ENCODE results near the gene NDUFA8. TPM values are rescaled to one million over a fixed set of nuclear protein-coding genes. Genes with fewer than 3 reads are reported as not detected.

Gene NDUFA8
- polyA plus RNA-seq, 1 of the 3 experiments (the other 2 are of a cell fraction), result 116 TPM

DNA sequence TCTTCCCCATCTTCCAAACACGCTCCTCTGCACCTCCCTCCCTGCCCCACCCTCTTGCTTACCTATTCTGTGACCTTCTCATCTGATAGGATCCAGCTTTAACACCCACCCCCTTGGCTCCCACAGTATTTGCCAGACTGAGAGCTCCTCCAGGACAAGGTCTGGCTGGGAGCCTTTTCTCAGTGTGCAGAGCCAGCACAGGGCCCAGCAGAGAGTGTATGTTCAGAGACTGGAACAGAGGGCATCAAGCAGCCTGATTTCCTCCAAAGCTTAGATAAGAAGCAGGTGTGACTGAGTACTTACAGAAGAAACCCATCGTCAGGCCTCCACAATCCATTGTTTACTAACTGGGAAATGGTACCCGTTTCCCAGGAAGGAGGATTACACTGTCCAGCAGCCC lies 42.5 kb upstream of the NDUFA8 start:
- no peak for DNase-seq
- ChIA-PET CTCF (interaction anchor here (0.8 kb wide), 1 partner anchor 103 kb away, joined by 3 read pairs; no protein-coding TSS in a partner anchor), POLR2A (no interaction called here)
- H3K4me3 ChIP-seq (ENCODE audit: low read depth in 2 of 2, low read length in 1 of 2), result no peak overlapping the region
- H3K79me2 ChIP-seq (ENCODE audit: insufficient read depth), result no peaks in the 10 kb centered on the region
- H3K27ac ChIP-seq (ENCODE audit: low read depth in 2 of 2, low read length in 1 of 2), result no peak overlapping the region
- no peaks in the 10 kb centered on the region for H3K36me3 ChIP-seq (replicated peaks in 1 of 2; ENCODE audit: control insufficient read depth in 1 of 2, insufficient read depth in 2 of 2, low read length in 1 of 2)
- H4K20me1 ChIP-seq (ENCODE audit: insufficient read depth), result no peaks in the 10 kb centered on the region
- no peaks in the 10 kb centered on the region for H3K9me2 ChIP-seq
- WGBS (ENCODE audit: low lambda C conversion rate), result 86% methylated on average over 3 of the region's 3 CpGs
- TF ChIP-seq TCF12 (IDR thresholded peaks at IDR 0.05) (no peak), FOXM1 (IDR thresholded peaks at IDR 0.05; ENCODE audit: low read depth) (no peak), NRF1 (IDR thresholded peaks at IDR 0.05; ENCODE audit: low read depth, low read length) (no peak), TAF1 (IDR thresholded peaks at IDR 0.05; ENCODE audit: borderline replicate concordance, low read depth, low read length) (no peak), SIN3A (IDR thresholded peaks at IDR 0.05; ENCODE audit: borderline replicate concordance, low read depth, low read length) (no peak), MXI1 (IDR thresholded peaks at IDR 0.05; ENCODE audit: low read depth, low read length) (no peak), POLR2AphosphoS5 (IDR thresholded peaks at IDR 0.05; ENCODE audit: low read depth, low read length) (no peak), SMC3 (IDR thresholded peaks at IDR 0.05; ENCODE audit: low read depth, low read length) (no peak), JUND (IDR thresholded peaks at IDR 0.05) (no peak), RCOR1 (IDR thresholded peaks at IDR 0.05; ENCODE audit: low read length) (no peak), MEF2A (IDR thresholded peaks at IDR 0.05; ENCODE audit: borderline replicate concordance, low read depth) (no peak), TEAD4 (IDR thresholded peaks at IDR 0.05; ENCODE audit: borderline replicate concordance, insufficient read depth) (no peak)
- H3K4me2 ChIP-seq, result no peak overlapping the region
- H2AFZ ChIP-seq (ENCODE audit: low read depth), result no peak overlapping the region
- no peaks in the 10 kb centered on the region for H3K9me3 ChIP-seq
- peaks cover 0 to 10% of the 10 kb centered on the region in 2 experiments; a peak in 1 of 4 replicates for H3K4me1 ChIP-seq (ENCODE audit: control insufficient read depth in 1 of 2, insufficient read depth in 2 of 2, low read depth in 1 of 2, low read length in 1 of 2)
- H3K9ac ChIP-seq, result no peak overlapping the region
- H3F3A ChIP-seq (replicated peaks; ENCODE audit: insufficient read depth), result no peaks in the 10 kb centered on the region
- peaks cover 4% of the 10 kb centered on the region; the same call in 1 of the 2 replicates for H3K27me3 ChIP-seq (ENCODE audit: insufficient read depth)

DNA sequence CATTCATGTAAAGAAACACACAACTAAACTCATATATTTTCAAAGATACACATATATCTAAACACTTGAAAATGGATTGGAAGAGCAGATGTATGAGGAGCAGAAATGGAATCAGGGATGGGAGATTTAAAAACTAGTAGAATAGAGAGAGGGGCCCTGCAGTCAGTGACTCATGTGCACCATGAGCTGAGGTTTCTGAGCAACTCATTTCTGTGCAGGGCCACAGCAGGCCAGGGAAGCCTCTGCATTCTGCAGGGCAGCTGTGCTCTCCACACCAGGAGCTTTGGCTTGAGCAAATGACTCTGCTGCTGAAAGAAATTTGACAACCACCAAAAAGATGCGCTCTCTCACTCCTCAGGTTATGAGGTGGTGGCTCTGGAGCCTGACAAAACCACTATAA lies 42.1 kb upstream of the NDUFA8 start:
- ChIA-PET POLR2A (no interaction called here), CTCF (interaction anchor here (0.8 to 1.2 kb wide), 2 partner anchors 102 to 149 kb away, joined by 3 to 5 read pairs; no protein-coding TSS in a partner anchor)
- Histone ChIP-seq H3K9me2 (no peaks in the 10 kb centered on the region), H3K79me2 (ENCODE audit: insufficient read depth) (no peaks in the 10 kb centered on the region), H3K27ac (ENCODE audit: low read depth in 2 of 2, low read length in 1 of 2) (no peak overlapping the region), H3K4me2 (no peak overlapping the region), H3K27me3 (ENCODE audit: insufficient read depth) (no peaks in the 10 kb centered on the region; the same call in 1 of the 2 replicates), H3F3A (replicated peaks; ENCODE audit: insufficient read depth) (no peaks in the 10 kb centered on the region), H3K4me1 (ENCODE audit: control insufficient read depth in 1 of 2, insufficient read depth in 2 of 2, low read depth in 1 of 2, low read length in 1 of 2) (peaks cover 0 to 10% of the 10 kb centered on the region in 2 experiments; a peak in 1 of 4 replicates), H2AFZ (ENCODE audit: low read depth) (no peak overlapping the region), H3K9me3 (no peaks in the 10 kb centered on the region), H3K9ac (no peak overlapping the region), H3K4me3 (ENCODE audit: low read depth in 2 of 2, low read length in 1 of 2) (no peak overlapping the region), H3K36me3 (replicated peaks in 1 of 2; ENCODE audit: control insufficient read depth in 1 of 2, insufficient read depth in 2 of 2, low read length in 1 of 2) (no peaks in the 10 kb centered on the region), H4K20me1 (ENCODE audit: insufficient read depth) (no peaks in the 10 kb centered on the region)
- no peak for DNase-seq
- TF ChIP-seq FOSL2 (IDR thresholded peaks at IDR 0.05; ENCODE audit: borderline replicate concordance, low read depth), result peak; percentile 18; the same call in 1 of the 2 replicates
- TF ChIP-seq RXRA (IDR thresholded peaks at IDR 0.05; ENCODE audit: borderline replicate concordance, low read depth), result no peak
- no CpG with 5 or more reads among the region's 1 CpG for WGBS (ENCODE audit: low lambda C conversion rate)

Measured in SK-N-SH (cell line).